Stimulated activated CD8-positive, alpha-beta memory T cell treated with anti-CD3 and anti-CD28 coated beads, Interleukin-7, amount 100 ng/mL, for 24 hours (primary cell): ENCODE results near the gene PTPRS.
"Not testable (repeated sequence)": the region's sequence is repeated elsewhere in the genome, so short reads cannot be mapped to it uniquely, and the experiment has no call there.

Experiments
- DNase-seq: peaks from one replicate; pipeline ENCODE4 v3.0.0-alpha.2; 2020; ENCODE audit warnings: low read depth

PTPRS gene

GRCh38 chr19:5332501-5332900 lies 8.1 kb downstream of the PTPRS start:
- DNase-seq, result no peak

GRCh38 chr19:5331790-5332189 lies 8.8 kb downstream of the PTPRS start:
- no peak for DNase-seq

- DNase-seq, result no peak
Observed at GRCh38 chr19:5330307-5330720, 10.3 kb downstream of the PTPRS start.

GRCh38 chr19:5329141-5329540 lies 11.5 kb downstream of the PTPRS start:
- DNase-seq, result no peak

- DNase-seq, result not testable (repeated sequence)
Observed at GRCh38 chr19:5328407-5328806, 12.2 kb downstream of the PTPRS start.

- DNase-seq, result no peak
Observed at GRCh38 chr19:5326986-5327623, 13.5 kb downstream of the PTPRS start.

- DNase-seq, result no peak
Observed at GRCh38 chr19:5326545-5326944, 14.1 kb downstream of the PTPRS start.

- DNase-seq, result no peak
Observed at GRCh38 chr19:5324947-5325346, 15.7 kb downstream of the PTPRS start.

- no peak for DNase-seq
Observed at GRCh38 chr19:5323475-5323811, 17.2 kb downstream of the PTPRS start.

GRCh38 chr19:5321851-5322681 lies 18.5 kb downstream of the PTPRS start:
- DNase-seq, result no peak

- no peak for DNase-seq
Observed at GRCh38 chr19:5321066-5321642, 19.5 kb downstream of the PTPRS start.

- DNase-seq, result no peak
Observed at GRCh38 chr19:5319516-5319915, 21.1 kb downstream of the PTPRS start.

- no peak for DNase-seq
Observed at GRCh38 chr19:5318306-5318705, 22.3 kb downstream of the PTPRS start.

GRCh38 chr19:5317321-5317720 lies 23.3 kb downstream of the PTPRS start:
- DNase-seq, result no peak

- no peak for DNase-seq
Observed at GRCh38 chr19:5316138-5316537, 24.5 kb downstream of the PTPRS start.

GRCh38 chr19:5314907-5315298 lies 25.7 kb downstream of the PTPRS start:
- DNase-seq, result no peak

- no peak for DNase-seq
Observed at GRCh38 chr19:5314012-5314906, 26.4 kb downstream of the PTPRS start.

GRCh38 chr19:5313307-5313706 lies 27.3 kb downstream of the PTPRS start:
- DNase-seq, result no peak

GRCh38 chr19:5312058-5312457 lies 28.6 kb downstream of the PTPRS start:
- no peak for DNase-seq

GRCh38 chr19:5309438-5310204 lies 31.0 kb downstream of the PTPRS start:
- no peak for DNase-seq
